HepG2 (cell line): ENCODE results near the gene ZNF544. TPM values are rescaled to one million over a fixed set of nuclear protein-coding genes. Genes with fewer than 3 reads are reported as not detected.

Experiments
- CREM ChIP-seq, 2 experiments: sonication (generic) in 1 of 2; formaldehyde crosslinking in 1 of 2; IDR thresholded peaks; 2 replicates each; pipeline versions ENCODE4 v1.4.0 to v1.6.1; 2016 to 2020; ENCODE audit warnings: antibody characterized with exemption in 1 of 2, mild to moderate bottlenecking in 1 of 2, missing genetic modification reagents in 1 of 2
- LCORL ChIP-seq, 2 experiments: fragments of 450-650 bp in 1 of 2; sonication (generic) in 1 of 2; formaldehyde crosslinking in 1 of 2; IDR thresholded peaks; 2 replicates each; pipeline versions ENCODE4 v1.5.0 to v1.6.1; 2017 to 2020; ENCODE audit warnings: antibody characterized with exemption in 1 of 2, missing genetic modification reagents in 1 of 2
- NCOA5 ChIP-seq: sonication (generic); formaldehyde crosslinking; IDR thresholded peaks from 2 replicates; pipeline ENCODE4 v1.4.0; 2020; ENCODE audit warnings: missing genetic modification reagents
- NFIB ChIP-seq: sonication (generic); formaldehyde crosslinking; IDR thresholded peaks from 2 replicates; pipeline ENCODE4 v1.9.0; 2021; ENCODE audit warnings: missing genetic modification reagents, mild to moderate bottlenecking, borderline replicate concordance
- PAWR ChIP-seq: sonication (generic); formaldehyde crosslinking; IDR thresholded peaks from 2 replicates; pipeline ENCODE4 v1.4.0; 2020; ENCODE audit warnings: missing genetic modification reagents, mild to moderate bottlenecking, borderline replicate concordance
- POLR2AphosphoS2 ChIP-seq: IDR thresholded peaks from 2 replicates; pipeline ENCODE4 v1.6.1; 2011; ENCODE audit warnings: low read depth, low read length, improper control_type of control experiment
- RCOR2 ChIP-seq: IDR thresholded peaks from 2 replicates; pipeline ENCODE4 v1.6.1; 2016; ENCODE audit warnings: missing biosample characterization, missing genetic modification reagents
- RNF2 ChIP-seq: fragments of 450-650 bp; conservative IDR thresholded peaks from 2 replicates; pipeline ENCODE4 v1.6.1; 2016; ENCODE audit warnings: low read depth
- SNAI1 ChIP-seq: sonication (generic); formaldehyde crosslinking; IDR thresholded peaks from 2 replicates; pipeline ENCODE4 v1.5.0; 2020; ENCODE audit warnings: mild to moderate bottlenecking, missing genetic modification reagents, borderline replicate concordance
- TBP ChIP-seq: sonication (generic); formaldehyde crosslinking; IDR thresholded peaks from 2 replicates; pipeline ENCODE4 v1.5.0; 2020; ENCODE audit warnings: missing genetic modification reagents
- YY1 ChIP-seq: IDR thresholded peaks from 2 replicates; pipeline ENCODE4 v1.6.1; 2011; ENCODE audit warnings: low read length, low read depth, moderate library complexity, mild to moderate bottlenecking; ENCODE audit not compliant: insufficient read depth, insufficient replicate concordance
- ZNF251 ChIP-seq: sonication (generic); formaldehyde crosslinking; IDR thresholded peaks from 2 replicates; pipeline ENCODE4 v1.9.0; 2021; ENCODE audit warnings: mild to moderate bottlenecking, missing genetic modification reagents
- ZNF292 ChIP-seq: sonication (generic); formaldehyde crosslinking; IDR thresholded peaks from 2 replicates; pipeline ENCODE4 v1.8.1; 2022; ENCODE audit warnings: mild to moderate bottlenecking, low read depth, missing genetic modification reagents, borderline replicate concordance
- ZNF563 ChIP-seq: sonication (generic); formaldehyde crosslinking; IDR thresholded peaks from 2 replicates; pipeline ENCODE4 v1.8.0; 2022; ENCODE audit warnings: mild to moderate bottlenecking, moderate library complexity, missing genetic modification reagents
- ZNF746 ChIP-seq: sonication (generic); formaldehyde crosslinking; IDR thresholded peaks from 2 replicates; pipeline ENCODE4 v1.8.0; 2022; ENCODE audit warnings: mild to moderate bottlenecking, missing genetic modification reagents
- polyA plus RNA-seq, 8 experiments: library from polyadenylated mRNA; depleted of rRNA in 3 of 8; stranded (reverse) in 7 of 8; unstranded in 1 of 8; fragments of >200 nt; fragmentation: Illumina TruSeq in 4 of 8; extraction: Trizol in 4 of 8; gene quantifications; 2 replicates each; pipeline versions ENCODE4 v1.2.1 to v1.2.3, GENCODE V29; 2011 to 2016; ENCODE audit warnings: low read depth in 4 of 8, missing spikeins in 1 of 8, mixed read lengths in 1 of 8; ENCODE audit not compliant: insufficient read depth in 1 of 8
- total RNA-seq, 5 experiments: library from RNA; depleted of rRNA; stranded (reverse); fragments of >200 nt; fragmentation: Illumina TruSeq; extraction: Trizol; gene quantifications; 2 replicates each; pipeline ENCODE4 v1.2.3, GENCODE V29; 2016; ENCODE audit warnings: low read depth in 1 of 5
- TF ChIP-seq, protein P1 (sequence below): sonication (generic); formaldehyde crosslinking; IDR thresholded peaks from 2 replicates; pipeline ENCODE4 v1.8.1; 2022; ENCODE audit warnings: low read depth, mild to moderate bottlenecking, missing genetic modification reagents
- TF ChIP-seq, protein P2 (sequence below): sonication (generic); formaldehyde crosslinking; IDR thresholded peaks from 2 replicates; pipeline ENCODE4 v1.5.0; 2020; ENCODE audit warnings: missing genetic modification reagents
- TF ChIP-seq, protein P3 (sequence below): sonication (generic); formaldehyde crosslinking; IDR thresholded peaks from 2 replicates; pipeline ENCODE4 v1.4.0; 2020; ENCODE audit warnings: missing genetic modification reagents
- TF ChIP-seq, protein P4 (sequence below): sonication (generic); formaldehyde crosslinking; IDR thresholded peaks from 2 replicates; pipeline ENCODE4 v1.4.0; 2020; ENCODE audit warnings: missing genetic modification reagents, borderline replicate concordance
- TF ChIP-seq, protein P5 (sequence below): sonication (generic); formaldehyde crosslinking; IDR thresholded peaks from 2 replicates; pipeline ENCODE4 v1.4.0; 2020; ENCODE audit warnings: missing genetic modification reagents; ENCODE audit errors: not compliant biosample characterization

Gene ZNF544
- total and polyA plus RNA-seq, 2 of the 13 experiments (the other 11 are each of a cell fraction or from before 2014, with no cell fraction given) = 13.1 to 17.0 TPM

DNA sequence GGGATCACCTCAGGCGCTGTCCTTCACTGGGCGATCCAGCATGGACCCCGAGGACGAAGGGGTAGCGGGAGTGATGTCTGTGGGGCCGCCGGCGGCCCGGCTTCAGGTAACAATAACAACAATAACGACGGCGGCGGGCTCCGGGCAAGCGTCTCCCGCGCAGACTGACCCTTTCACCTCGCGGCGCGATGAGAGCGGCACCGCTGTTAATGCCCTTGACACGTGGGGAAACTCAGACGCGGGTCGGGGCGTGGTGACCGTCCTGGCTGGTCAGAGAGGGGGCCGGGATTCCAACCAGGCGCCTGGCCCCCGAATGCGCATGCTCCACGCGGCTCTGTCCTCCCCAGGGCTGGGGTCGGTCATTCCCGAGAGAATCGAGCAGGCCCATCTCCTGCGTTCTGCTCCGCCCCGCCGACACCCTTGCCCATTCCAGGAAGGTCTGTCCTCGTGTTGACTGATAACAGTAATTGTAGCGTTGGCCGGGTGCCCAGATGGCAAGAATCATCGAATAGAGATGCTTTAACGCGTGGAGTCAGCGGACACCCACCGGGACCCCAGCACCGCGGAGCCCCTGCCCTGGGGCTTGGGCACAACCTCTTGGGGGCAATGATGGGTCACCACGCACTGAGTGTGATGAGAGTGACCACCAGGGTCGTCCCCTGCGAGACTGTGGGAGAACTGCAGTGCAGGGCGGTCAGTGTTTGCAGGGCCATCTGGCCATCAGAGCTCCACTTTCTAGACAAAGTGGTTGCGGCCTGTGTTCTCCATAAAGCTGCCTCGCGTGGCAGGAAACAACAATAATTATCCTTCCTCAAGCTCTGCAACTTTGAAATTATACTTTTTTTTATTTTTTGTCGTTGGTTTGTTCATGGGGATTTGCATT is 50.6 kb downstream of the ZNF544 start (continued):
- TF ChIP-seq, protein P1, sequence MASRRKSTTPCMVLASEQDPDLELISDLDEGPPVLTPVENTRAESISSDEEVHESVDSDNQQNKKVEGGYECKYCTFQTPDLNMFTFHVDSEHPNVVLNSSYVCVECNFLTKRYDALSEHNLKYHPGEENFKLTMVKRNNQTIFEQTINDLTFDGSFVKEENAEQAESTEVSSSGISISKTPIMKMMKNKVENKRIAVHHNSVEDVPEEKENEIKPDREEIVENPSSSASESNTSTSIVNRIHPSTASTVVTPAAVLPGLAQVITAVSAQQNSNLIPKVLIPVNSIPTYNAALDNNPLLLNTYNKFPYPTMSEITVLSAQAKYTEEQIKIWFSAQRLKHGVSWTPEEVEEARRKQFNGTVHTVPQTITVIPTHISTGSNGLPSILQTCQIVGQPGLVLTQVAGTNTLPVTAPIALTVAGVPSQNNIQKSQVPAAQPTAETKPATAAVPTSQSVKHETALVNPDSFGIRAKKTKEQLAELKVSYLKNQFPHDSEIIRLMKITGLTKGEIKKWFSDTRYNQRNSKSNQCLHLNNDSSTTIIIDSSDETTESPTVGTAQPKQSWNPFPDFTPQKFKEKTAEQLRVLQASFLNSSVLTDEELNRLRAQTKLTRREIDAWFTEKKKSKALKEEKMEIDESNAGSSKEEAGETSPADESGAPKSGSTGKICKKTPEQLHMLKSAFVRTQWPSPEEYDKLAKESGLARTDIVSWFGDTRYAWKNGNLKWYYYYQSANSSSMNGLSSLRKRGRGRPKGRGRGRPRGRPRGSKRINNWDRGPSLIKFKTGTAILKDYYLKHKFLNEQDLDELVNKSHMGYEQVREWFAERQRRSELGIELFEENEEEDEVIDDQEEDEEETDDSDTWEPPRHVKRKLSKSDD (CRISPR knock-in tag) = no peak
- TF ChIP-seq CREM (IDR thresholded peaks at IDR 0.05) (peak; percentile 63), CREM (CRISPR knock-in tag; IDR thresholded peaks at IDR 0.05) (no peak), RNF2 (no peak), ZNF292 (CRISPR knock-in tag) (0 out of 2 replicates have a peak, but pooled peaks have one; percentile 31), ZNF746 (no peak), TBP (CRISPR knock-in tag) (no peak), SNAI1 (CRISPR knock-in tag) (no peak; the same call in 1 of the 2 replicates), POLR2AphosphoS2 (no peak), PAWR (CRISPR knock-in tag) (no peak), ZNF563 (CRISPR knock-in tag) (no peak), LCORL (IDR thresholded peaks at IDR 0.05) (no peak), LCORL (CRISPR knock-in tag; IDR thresholded peaks at IDR 0.05) (no peak; the same call in 1 of the 2 replicates), NFIB (CRISPR knock-in tag) (no peak), ZNF251 (CRISPR knock-in tag) (peak; percentile 85; the same call in 1 of the 2 replicates), RCOR2 (CRISPR knock-in tag) (no peak), YY1 (no peak), NCOA5 (CRISPR knock-in tag) (no peak)
- TF ChIP-seq, protein P2, sequence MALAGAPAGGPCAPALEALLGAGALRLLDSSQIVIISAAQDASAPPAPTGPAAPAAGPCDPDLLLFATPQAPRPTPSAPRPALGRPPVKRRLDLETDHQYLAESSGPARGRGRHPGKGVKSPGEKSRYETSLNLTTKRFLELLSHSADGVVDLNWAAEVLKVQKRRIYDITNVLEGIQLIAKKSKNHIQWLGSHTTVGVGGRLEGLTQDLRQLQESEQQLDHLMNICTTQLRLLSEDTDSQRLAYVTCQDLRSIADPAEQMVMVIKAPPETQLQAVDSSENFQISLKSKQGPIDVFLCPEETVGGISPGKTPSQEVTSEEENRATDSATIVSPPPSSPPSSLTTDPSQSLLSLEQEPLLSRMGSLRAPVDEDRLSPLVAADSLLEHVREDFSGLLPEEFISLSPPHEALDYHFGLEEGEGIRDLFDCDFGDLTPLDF (CRISPR knock-in tag) = peak; percentile 58; the same call in 1 of the 2 replicates
- TF ChIP-seq, protein P3, sequence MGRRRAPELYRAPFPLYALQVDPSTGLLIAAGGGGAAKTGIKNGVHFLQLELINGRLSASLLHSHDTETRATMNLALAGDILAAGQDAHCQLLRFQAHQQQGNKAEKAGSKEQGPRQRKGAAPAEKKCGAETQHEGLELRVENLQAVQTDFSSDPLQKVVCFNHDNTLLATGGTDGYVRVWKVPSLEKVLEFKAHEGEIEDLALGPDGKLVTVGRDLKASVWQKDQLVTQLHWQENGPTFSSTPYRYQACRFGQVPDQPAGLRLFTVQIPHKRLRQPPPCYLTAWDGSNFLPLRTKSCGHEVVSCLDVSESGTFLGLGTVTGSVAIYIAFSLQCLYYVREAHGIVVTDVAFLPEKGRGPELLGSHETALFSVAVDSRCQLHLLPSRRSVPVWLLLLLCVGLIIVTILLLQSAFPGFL (CRISPR knock-in tag) = no peak
- TF ChIP-seq, protein P4, sequence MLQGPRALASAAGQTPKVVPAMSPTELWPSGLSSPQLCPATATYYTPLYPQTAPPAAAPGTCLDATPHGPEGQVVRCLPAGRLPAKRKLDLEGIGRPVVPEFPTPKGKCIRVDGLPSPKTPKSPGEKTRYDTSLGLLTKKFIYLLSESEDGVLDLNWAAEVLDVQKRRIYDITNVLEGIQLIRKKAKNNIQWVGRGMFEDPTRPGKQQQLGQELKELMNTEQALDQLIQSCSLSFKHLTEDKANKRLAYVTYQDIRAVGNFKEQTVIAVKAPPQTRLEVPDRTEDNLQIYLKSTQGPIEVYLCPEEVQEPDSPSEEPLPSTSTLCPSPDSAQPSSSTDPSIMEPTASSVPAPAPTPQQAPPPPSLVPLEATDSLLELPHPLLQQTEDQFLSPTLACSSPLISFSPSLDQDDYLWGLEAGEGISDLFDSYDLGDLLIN (CRISPR knock-in tag) = no peak
- TF ChIP-seq, protein P5, sequence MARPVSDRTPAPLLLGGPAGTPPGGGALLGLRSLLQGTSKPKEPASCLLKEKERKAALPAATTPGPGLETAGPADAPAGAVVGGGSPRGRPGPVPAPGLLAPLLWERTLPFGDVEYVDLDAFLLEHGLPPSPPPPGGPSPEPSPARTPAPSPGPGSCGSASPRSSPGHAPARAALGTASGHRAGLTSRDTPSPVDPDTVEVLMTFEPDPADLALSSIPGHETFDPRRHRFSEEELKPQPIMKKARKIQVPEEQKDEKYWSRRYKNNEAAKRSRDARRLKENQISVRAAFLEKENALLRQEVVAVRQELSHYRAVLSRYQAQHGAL (CRISPR knock-in tag) = no peak
